Adrenal gland (tissue), 5 donors: ENCODE results near the gene RNF40.

Experiments used
- CTCF ChIP-seq, 6 experiments: fragments of 450-650 bp in 4 of 6; fragments of 200-600 bp in 2 of 6; sonication (generic) in 1 of 6; IDR thresholded peaks; 1 replicate in 5 of 6; 2 replicates in 1 of 6; pipeline versions ENCODE4 v1.5.1 to v1.8.0; 2016 to 2021; ENCODE audit warnings: antibody characterized with exemption in 6 of 6, mild to moderate bottlenecking in 2 of 6, moderate library complexity in 1 of 6
- POLR2A ChIP-seq, 2 donors: fragments of 450-650 bp; IDR thresholded peaks; one replicate each; pipeline ENCODE4 v1.6.1; 2017; ENCODE audit warnings: antibody characterized with exemption in 2 of 2, mild to moderate bottlenecking in 2 of 2, moderate library complexity in 1 of 2
- donor health status: DM: no; HTN: no; CAD: no.

- TF ChIP-seq CTCF (IDR thresholded peaks at IDR 0.05) (no peak), POLR2A (IDR thresholded peaks at IDR 0.05) (no peak)
These were observed 6.6 kb downstream of the RNF40 start for GRCh38 chr16:30768583-30769181.
